Neural progenitor cell (in vitro differentiated cells): ENCODE data around the gene PARP4. TPM values are rescaled to one million over a fixed set of nuclear protein-coding genes. Genes with fewer than 3 reads are reported as not detected.
"Not testable (repeated sequence)": the region's sequence is repeated elsewhere in the genome, so short reads cannot be mapped to it uniquely, and the experiment has no call there.

ENCODE experiments used
- DNase-seq: peaks from one replicate; pipeline ENCODE4 v3.0.0-alpha.2; 2016; ENCODE audit warnings: low spot score
- H2AFZ ChIP-seq: fragments of 200-600 bp; sonication (generic); replicated peaks from 2 replicates; pipeline ENCODE4 v1.6.1; 2016; ENCODE audit warnings: antibody characterized with exemption
- H3F3A ChIP-seq: fragments of 200-600 bp; sonication (generic); 2 replicates; pipeline ENCODE4 v1.6.1; 2016; ENCODE audit warnings: antibody characterized with exemption, low read depth
- H3K27ac ChIP-seq: fragments of 200-600 bp; sonication (generic); 2 replicates; pipeline ENCODE4 v1.5.1; 2016; ENCODE audit warnings: mild to moderate bottlenecking
- H3K27me3 ChIP-seq: fragments of 200-600 bp; sonication (generic); 2 replicates; pipeline ENCODE4 v1.6.1; 2016; ENCODE audit warnings: mild to moderate bottlenecking, moderate library complexity
- H3K36me3 ChIP-seq: fragments of 200-600 bp; sonication (generic); 2 replicates; pipeline ENCODE4 v1.5.1; 2016
- H3K4me1 ChIP-seq: fragments of 200-600 bp; sonication (generic); 2 replicates; pipeline ENCODE4 v1.6.1; 2016; ENCODE audit warnings: mixed run types
- H3K4me2 ChIP-seq: fragments of 200-600 bp; sonication (generic); 2 replicates; pipeline ENCODE4 v1.6.1; 2016
- H3K4me3 ChIP-seq: fragments of 200-600 bp; sonication (generic); 2 replicates; pipeline ENCODE4 v1.5.1; 2016
- H3K79me2 ChIP-seq: fragments of 200-600 bp; sonication (generic); 2 replicates; pipeline ENCODE4 v1.6.1; 2016; ENCODE audit warnings: low read depth
- H3K9ac ChIP-seq: fragments of 200-600 bp; sonication (generic); 2 replicates; pipeline ENCODE4 v1.6.1; 2016
- H3K9me3 ChIP-seq: fragments of 200-600 bp; sonication (generic); 2 replicates; pipeline ENCODE4 v1.5.1; 2016; ENCODE audit warnings: low read depth
- H4K20me1 ChIP-seq: fragments of 200-600 bp; sonication (generic); 2 replicates; pipeline ENCODE4 v1.6.1; 2016; ENCODE audit warnings: low read depth
- H3K27ac Mint-ChIP-seq: 3 replicates; pipeline ENCODE4 v1.8.0; 2021; ENCODE audit warnings: mixed read lengths
- H3K27me3 Mint-ChIP-seq: 2 replicates; pipeline ENCODE4 v1.8.0; 2022; ENCODE audit warnings: low read depth, mild to moderate bottlenecking, inconsistent platforms, moderate library complexity, mixed read lengths; ENCODE audit not compliant: insufficient read depth
- H3K36me3 Mint-ChIP-seq: 3 replicates; pipeline ENCODE4 v1.8.0; 2021; ENCODE audit warnings: mixed read lengths
- H3K4me1 Mint-ChIP-seq: 3 replicates; pipeline ENCODE4 v1.8.0; 2021; ENCODE audit warnings: mixed read lengths
- H3K4me3 Mint-ChIP-seq: 3 replicates; pipeline ENCODE4 v1.8.0; 2021; ENCODE audit warnings: mild to moderate bottlenecking, moderate library complexity, mixed read lengths
- H3K9me3 Mint-ChIP-seq: 3 replicates; pipeline ENCODE4 v1.8.0; 2020; ENCODE audit warnings: mixed read lengths
- CTCF ChIP-seq: fragments of 200-600 bp; sonication (generic); IDR thresholded peaks from 2 replicates; pipeline ENCODE4 v1.5.1; 2017; ENCODE audit warnings: antibody characterized with exemption, mild to moderate bottlenecking
- EZH2 ChIP-seq: fragments of 200-600 bp; sonication (generic); IDR thresholded peaks from 2 replicates; pipeline ENCODE4 v1.6.1; 2017; ENCODE audit warnings: antibody characterized with exemption, mild to moderate bottlenecking, moderate library complexity
- EZH2phosphoT487 ChIP-seq: fragments of 200-600 bp; sonication (generic); IDR thresholded peaks from 2 replicates; pipeline ENCODE4 v1.6.1; 2017; ENCODE audit warnings: antibody characterized with exemption
- total RNA-seq: library from RNA; depleted of rRNA; stranded (reverse); fragments of >200 nt; gene quantifications from 2 replicates; pipeline ENCODE4 v1.2.3, GENCODE V29; 2015; ENCODE audit warnings: low replicate concordance

The PARP4 gene
- total RNA-seq, 1 donor from 2014 or later, result 44.6 TPM

- H3K27me3 ChIP-seq, result no peaks in the 10 kb centered on the region
- no peak overlapping the region for H3K27ac Mint-ChIP-seq
- H2AFZ ChIP-seq, result no peak overlapping the region
- peaks cover 42% of the 10 kb centered on the region for H3K36me3 Mint-ChIP-seq
- H3K27ac ChIP-seq, result no peak overlapping the region
- no peak overlapping the region for H3K4me3 Mint-ChIP-seq
- no peaks in the 10 kb centered on the region for H3K27me3 Mint-ChIP-seq
- H3K9me3 Mint-ChIP-seq, result no peaks in the 10 kb centered on the region
- H3K4me3 ChIP-seq, result no peak overlapping the region
- no peak overlapping the region for H3K9ac ChIP-seq
- no peaks in the 10 kb centered on the region for H3K79me2 ChIP-seq
- no peaks in the 10 kb centered on the region for H3K36me3 ChIP-seq
- DNase-seq, result no peak
- H3K4me1 ChIP-seq, result no peaks in the 10 kb centered on the region
- H3K4me1 Mint-ChIP-seq, result no peaks in the 10 kb centered on the region
- no peak overlapping the region for H3K4me2 ChIP-seq
- H3F3A ChIP-seq, result no peaks in the 10 kb centered on the region
- H3K9me3 ChIP-seq, result no peaks in the 10 kb centered on the region
- TF ChIP-seq EZH2phosphoT487, result no peak
- TF ChIP-seq CTCF, result no peak
- TF ChIP-seq EZH2, result no peak
- no peaks in the 10 kb centered on the region for H4K20me1 ChIP-seq
These were observed 38.9 kb downstream of the PARP4 start for GRCh38 chr13:24473686-24474085.

- not testable (repeated sequence) for H3K9me3 ChIP-seq, H3K27me3 Mint-ChIP-seq, H2AFZ ChIP-seq, H3K79me2 ChIP-seq, DNase-seq, H3K4me1 ChIP-seq, H3K4me3 Mint-ChIP-seq, H3K9ac ChIP-seq, H3K27ac ChIP-seq, H3K4me1 Mint-ChIP-seq, H3K27ac Mint-ChIP-seq, H3F3A ChIP-seq, H4K20me1 ChIP-seq, H3K9me3 Mint-ChIP-seq, H3K27me3 ChIP-seq, H3K36me3 ChIP-seq, H3K4me2 ChIP-seq, H3K4me3 ChIP-seq
- peaks cover 44% of the 10 kb centered on the region for H3K36me3 Mint-ChIP-seq
These were observed 40.4 kb downstream of the PARP4 start for GRCh38 chr13:24472129-24472528.

- H2AFZ ChIP-seq, result no peak overlapping the region
- H3K9ac ChIP-seq, result no peak overlapping the region
- DNase-seq, result no peak
- no peaks in the 10 kb centered on the region for H3F3A ChIP-seq
- Mint-ChIP-seq H3K4me1 (no peaks in the 10 kb centered on the region), H3K27me3 (peaks cover 2% of the 10 kb centered on the region), H3K4me3 (no peak overlapping the region), H3K36me3 (peaks cover 10% of the 10 kb centered on the region), H3K9me3 (no peaks in the 10 kb centered on the region), H3K27ac (no peak overlapping the region)
- no peaks in the 10 kb centered on the region for H3K9me3 ChIP-seq
- H3K79me2 ChIP-seq, result no peaks in the 10 kb centered on the region
- no peaks in the 10 kb centered on the region for H3K27me3 ChIP-seq
- H3K36me3 ChIP-seq, result peaks cover 15% of the 10 kb centered on the region
- H3K4me2 ChIP-seq, result no peak overlapping the region
- TF ChIP-seq CTCF, result no peak
- no peak for TF ChIP-seq EZH2phosphoT487
- TF ChIP-seq EZH2, result no peak
- no peak overlapping the region for H3K27ac ChIP-seq
- no peak overlapping the region for H3K4me3 ChIP-seq
- H3K4me1 ChIP-seq, result no peaks in the 10 kb centered on the region
- no peaks in the 10 kb centered on the region for H4K20me1 ChIP-seq
These were observed 49.5 kb downstream of the PARP4 start for GRCh38 chr13:24463078-24463477.

GRCh38 chr13:24460256-24460655 lies 52.3 kb downstream of the PARP4 start:
- Histone ChIP-seq H3K4me1 (no peaks in the 10 kb centered on the region), H3K9me3 (no peaks in the 10 kb centered on the region), H4K20me1 (no peaks in the 10 kb centered on the region), H3F3A (no peaks in the 10 kb centered on the region), H3K4me2 (no peak overlapping the region), H2AFZ (no peak overlapping the region), H3K36me3 (peaks cover 15% of the 10 kb centered on the region), H3K27me3 (no peaks in the 10 kb centered on the region), H3K4me3 (no peak overlapping the region), H3K9ac (no peak overlapping the region), H3K79me2 (no peaks in the 10 kb centered on the region), H3K27ac (no peak overlapping the region)
- no peak for DNase-seq
- H3K27me3 Mint-ChIP-seq, result peaks cover 2% of the 10 kb centered on the region
- H3K27ac Mint-ChIP-seq, result no peak overlapping the region
- H3K36me3 Mint-ChIP-seq, result peaks cover 11% of the 10 kb centered on the region
- no peaks in the 10 kb centered on the region for H3K9me3 Mint-ChIP-seq
- TF ChIP-seq CTCF (no peak), EZH2 (no peak), EZH2phosphoT487 (no peak)
- H3K4me3 Mint-ChIP-seq, result no peak overlapping the region
- H3K4me1 Mint-ChIP-seq, result no peaks in the 10 kb centered on the region
